PFSK-1 (cell line): Measurements from ENCODE around the gene KIAA0753.

ENCODE experiments used
- FOXP2 ChIP-seq: optimal IDR thresholded peaks from 2 replicates; pipeline ENCODE3; 2011; ENCODE audit warnings: borderline replicate concordance, control low read depth, inconsistent platforms; ENCODE audit not compliant: insufficient read depth; ENCODE audit errors: extremely low read length, extremely low read depth
- POLR2AphosphoS5 ChIP-seq: IDR thresholded peaks from 2 replicates; pipeline ENCODE4 v1.6.1; 2012; ENCODE audit warnings: low read depth, mild to moderate bottlenecking, control low read depth, low read length, moderate library complexity
- REST ChIP-seq, 2 experiments: IDR thresholded peaks; 2 replicates each; pipeline versions ENCODE4 v1.6.1 to v1.8.0; 2011 to 2012; ENCODE audit warnings: low read depth in 2 of 2, low read length in 2 of 2, control low read depth in 1 of 2, inconsistent platforms in 1 of 2, mild to moderate bottlenecking in 1 of 2, moderate library complexity in 1 of 2; ENCODE audit not compliant: insufficient read depth in 1 of 2
- SIN3A ChIP-seq: IDR thresholded peaks from 2 replicates; pipeline ENCODE4 v1.6.1; 2012; ENCODE audit warnings: mild to moderate bottlenecking, low read length, moderate library complexity, borderline replicate concordance; ENCODE audit not compliant: insufficient read depth
- TAF1 ChIP-seq: IDR thresholded peaks from 2 replicates; pipeline ENCODE4 v1.6.1; 2012; ENCODE audit warnings: low read length, control low read depth, borderline replicate concordance; ENCODE audit not compliant: insufficient read depth

- no peak for TF ChIP-seq REST (IDR thresholded peaks at IDR 0.05; ENCODE audit: insufficient read depth in 1 of 2, low read depth in 2 of 2, low read length in 2 of 2)
- TF ChIP-seq POLR2AphosphoS5, result no peak
- no peak for TF ChIP-seq TAF1
- TF ChIP-seq SIN3A, result no peak
- TF ChIP-seq FOXP2, result no peak
These were observed 110.1 kb downstream of the KIAA0753 start for GRCh38 chr17:6530324-6530920.
